HG03378 (cell line): Measurements from ENCODE around the gene RASL10B.
"Not testable (repeated sequence)": the region's sequence is repeated elsewhere in the genome, so short reads cannot be mapped to it uniquely, and the experiment has no call there.

Experiments used
- ATAC-seq: cut with Tn5 transposase; IDR thresholded peaks from one replicate; pipeline ENCODE4 v1.9.1; 2021; ENCODE audit warnings: mild to moderate bottlenecking, moderate library complexity; ENCODE audit not compliant: unreplicated experiment

Gene RASL10B, protein sequence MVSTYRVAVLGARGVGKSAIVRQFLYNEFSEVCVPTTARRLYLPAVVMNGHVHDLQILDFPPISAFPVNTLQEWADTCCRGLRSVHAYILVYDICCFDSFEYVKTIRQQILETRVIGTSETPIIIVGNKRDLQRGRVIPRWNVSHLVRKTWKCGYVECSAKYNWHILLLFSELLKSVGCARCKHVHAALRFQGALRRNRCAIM

DNA sequence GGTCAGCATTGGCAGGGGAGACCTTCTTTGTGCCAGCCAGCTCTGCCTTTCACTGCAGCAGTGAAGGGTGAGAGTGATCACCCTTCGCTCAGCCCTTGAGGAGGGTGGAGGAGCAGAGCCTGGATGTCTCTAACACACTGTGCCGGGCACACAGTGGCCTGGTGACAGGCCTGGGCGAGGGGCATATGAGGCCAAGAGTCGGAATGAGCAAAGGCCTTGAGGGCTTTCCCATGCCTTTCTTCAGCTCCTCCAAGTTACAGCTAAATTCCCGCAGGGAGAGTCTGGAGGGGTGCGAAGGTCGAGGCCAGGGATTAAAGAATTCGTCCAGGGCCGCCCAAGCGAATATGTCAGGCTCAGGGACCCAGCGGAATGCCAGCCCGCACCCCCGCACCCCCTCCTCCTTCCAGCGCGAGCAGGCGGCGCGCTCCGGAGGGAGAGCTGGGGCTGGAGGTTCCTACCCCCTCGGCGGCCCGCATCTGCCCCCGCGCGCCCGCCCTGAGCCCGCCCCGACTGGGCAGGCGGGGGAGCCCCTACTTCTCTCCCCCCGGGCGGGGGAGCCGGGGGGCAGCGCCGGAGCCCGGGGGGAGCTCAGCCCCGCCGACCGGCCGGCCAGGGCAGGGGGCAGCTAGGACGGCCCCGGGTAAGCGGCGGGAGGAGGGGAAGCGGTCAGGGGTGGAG lies at the start of gene RASL10B:
RASL10B (plus strand) TSS at position 401 of the 678 bp plus-strand sequence. CDS start 3,546 bp downstream, outside the sequence.
- ATAC-seq = no peak

DNA sequence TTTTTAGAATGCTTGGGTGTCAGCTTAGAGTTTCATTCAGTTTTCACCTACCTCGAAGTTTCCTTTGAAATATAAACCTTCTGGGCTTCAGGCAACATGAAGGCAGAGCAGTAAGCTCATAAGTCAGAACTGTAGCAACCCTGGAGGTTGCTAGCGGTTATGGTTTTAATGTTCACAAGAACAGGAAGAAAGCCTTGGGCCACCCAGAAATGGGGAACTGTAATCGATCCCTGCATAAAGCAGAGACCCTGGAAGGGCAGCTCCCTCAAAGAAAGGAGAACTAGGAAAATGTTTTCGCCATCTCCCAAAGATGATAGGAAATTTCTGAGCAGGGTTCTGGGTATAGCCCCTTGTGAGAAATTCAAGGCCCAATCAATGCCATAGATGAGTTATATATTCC lies 47.8 kb upstream of the RASL10B start:
- no peak for ATAC-seq

DNA sequence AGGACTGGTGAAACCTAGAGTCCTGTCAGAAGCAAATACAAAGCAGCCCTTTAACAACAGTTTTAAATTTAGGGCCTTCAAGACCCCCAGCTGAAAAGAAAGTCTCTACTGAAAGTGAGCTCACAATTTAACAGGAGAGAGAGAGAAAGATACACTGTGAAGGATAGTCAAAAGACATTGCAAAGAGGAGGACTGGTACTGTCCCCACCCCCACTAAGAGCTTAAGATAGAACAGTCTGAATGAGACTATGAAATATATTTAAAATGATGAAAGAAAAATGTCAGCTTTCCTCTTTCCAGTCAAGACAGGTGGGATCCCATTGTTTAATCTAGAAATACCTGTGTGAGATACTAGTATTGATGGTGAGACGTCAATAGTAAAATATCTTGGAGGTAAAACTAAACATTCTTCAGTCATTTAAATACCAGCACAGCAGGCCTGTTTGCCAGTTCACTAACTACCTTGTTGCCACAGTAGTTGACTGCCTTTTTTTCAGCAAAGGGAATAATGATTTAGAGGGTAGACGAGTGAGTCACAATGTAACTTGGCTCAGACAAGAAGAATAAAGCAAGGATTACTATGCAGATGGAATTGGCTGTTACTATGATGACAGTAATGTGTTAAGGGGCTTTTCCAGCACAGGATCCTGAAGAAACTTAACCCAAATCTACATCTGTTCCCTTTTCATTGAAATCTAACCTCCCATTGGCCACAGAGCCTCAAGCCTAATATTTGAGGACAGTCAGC lies 47.2 kb upstream of the RASL10B start:
- no peak for ATAC-seq

DNA sequence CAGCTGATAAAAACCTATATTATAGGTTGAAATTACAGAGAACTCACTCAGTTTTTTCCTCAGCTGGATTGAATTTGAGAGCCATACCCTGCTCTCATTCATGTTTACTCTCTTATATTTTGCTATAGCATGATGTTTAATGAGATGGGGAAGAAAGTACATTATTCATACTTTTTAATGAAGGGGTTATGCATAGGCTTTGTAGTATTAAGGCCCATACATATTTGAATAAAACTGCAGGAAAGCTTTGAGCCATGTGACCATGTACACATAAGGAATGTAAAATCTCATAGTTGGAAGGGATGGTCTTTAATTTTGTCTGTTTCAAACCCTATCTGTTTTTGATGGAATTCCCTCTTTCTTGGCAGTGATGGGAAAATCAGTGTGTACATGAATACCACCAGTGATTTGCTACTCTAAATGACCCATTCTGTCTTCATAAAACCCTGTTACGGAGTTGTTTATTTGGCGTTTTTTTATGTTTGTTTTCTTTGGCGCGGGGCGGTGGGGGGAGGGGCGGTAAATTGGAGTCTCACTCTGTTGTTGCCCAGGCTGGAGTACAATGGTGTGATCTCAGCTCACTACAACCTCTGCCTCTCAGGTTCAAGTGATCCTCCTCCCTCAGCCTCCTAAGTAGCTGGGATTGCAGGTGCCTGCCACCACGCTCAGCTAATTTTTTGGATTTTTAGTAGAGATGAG lies 38.8 kb upstream of the RASL10B start:
- no peak for ATAC-seq

DNA sequence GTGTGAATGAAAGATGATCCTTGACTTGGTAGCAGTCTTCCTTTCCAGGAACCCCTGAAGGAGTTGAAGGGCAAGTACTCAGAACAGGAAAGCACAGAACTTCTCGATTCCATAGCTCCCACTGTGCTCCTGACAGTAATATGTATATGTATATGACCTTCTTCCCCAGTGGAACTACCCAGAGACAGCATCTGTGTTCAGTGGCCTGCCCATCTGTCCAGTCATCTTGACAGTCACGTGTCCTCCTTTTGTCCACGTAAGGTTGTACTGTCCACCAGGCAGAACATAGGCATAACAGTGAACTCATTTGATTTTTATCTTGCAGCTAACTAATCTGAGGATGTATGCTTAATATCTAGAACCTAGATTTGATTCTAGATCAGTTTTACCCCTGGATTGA lies 37.8 kb upstream of the RASL10B start:
- ATAC-seq = no peak

DNA sequence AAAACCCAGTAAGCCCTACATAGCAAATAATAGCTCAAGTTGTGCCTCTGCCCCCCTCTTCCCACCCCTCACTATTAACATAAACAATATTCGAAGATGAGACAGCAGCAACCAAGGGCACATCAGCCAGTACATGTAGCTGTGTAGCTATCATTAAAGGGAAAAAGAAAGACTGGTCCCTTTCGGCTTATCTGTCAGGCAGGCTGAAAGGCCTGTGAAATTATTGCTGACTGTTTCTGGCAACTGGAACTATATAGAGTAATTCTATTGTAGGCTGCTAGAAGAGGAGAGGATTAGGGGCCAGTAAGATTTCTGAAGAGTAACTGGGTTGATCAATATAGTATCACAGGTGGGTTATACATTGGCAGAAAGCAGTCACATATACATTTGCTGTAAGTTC lies 36.5 kb upstream of the RASL10B start:
- ATAC-seq = no peak

DNA sequence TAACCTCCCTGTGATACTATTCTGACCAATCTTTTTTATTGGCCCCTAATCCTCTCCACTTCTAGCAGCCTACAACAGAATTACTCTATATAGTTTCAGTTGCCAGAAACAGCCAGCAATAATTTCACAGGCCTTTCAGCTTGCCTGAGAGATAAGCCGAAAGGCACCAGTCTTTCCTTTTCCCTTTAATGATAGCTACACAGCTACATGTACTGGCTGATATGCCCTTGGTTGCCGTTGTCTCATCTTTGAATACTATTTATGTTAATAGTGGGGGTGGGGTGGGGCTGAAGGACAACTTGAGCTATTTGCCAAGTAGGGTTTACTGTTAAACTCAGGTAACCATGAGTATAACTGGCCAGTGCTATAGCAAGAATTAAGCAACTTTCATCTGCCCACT lies 35.8 kb upstream of the RASL10B start:
- no peak for ATAC-seq

DNA sequence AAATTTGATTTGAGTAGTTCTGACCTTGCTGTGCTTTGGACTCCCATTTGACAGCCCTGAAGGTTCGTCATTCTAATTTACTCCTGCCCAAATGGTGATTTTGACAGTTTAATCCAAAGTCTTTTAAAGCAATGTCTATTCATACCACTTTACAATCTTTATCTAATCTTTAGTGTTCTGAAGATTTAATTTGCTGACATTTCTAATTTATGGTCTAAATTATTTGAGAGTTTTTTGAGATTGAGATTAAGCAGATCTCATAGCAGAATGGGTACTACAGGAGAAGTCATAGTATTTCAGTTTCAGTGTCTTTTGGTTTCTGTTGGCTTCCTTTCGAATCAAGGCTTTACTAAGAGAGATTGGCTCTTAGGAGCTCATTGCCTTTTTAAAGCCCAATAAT lies 32.6 kb upstream of the RASL10B start:
- ATAC-seq = no peak

DNA sequence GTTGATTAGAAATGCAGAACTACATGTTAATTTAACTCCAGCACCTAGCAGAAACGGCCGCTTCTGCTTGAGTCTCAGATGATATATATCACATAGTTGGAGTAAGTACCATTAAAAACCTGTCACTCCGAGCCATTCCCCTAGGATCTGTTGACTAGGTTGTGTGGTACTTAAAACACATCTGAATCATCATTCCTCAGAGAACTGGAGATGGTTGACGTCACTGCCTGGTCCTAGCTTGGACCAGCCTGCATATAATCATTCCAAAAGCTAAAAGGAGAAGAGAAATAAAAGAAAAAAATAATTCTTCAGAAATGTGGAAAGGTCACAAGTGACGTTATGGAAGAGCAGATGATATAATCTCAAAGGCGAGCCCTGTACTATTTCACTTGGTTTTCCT lies 31.3 kb upstream of the RASL10B start:
- ATAC-seq = no peak

DNA sequence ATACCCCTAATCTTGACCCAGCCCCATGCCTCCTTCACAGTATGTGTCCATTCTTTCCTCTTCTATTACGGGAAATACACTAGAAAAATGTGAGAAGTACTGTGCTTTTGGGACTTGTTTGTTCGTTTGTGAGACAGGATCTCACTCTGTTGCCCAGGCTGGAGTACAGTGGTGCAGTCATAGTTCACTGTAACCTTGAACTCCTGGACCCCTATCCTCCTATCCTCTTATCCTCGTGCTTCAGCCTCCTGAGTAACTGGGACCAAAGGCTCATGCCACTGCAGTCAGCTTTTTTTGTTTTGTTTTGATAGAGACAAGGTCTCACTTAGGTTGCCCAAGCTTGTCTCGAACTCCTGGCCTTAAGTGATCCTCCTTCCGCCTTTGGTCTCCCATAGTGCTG lies 29.9 kb upstream of the RASL10B start:
- no peak for ATAC-seq

DNA sequence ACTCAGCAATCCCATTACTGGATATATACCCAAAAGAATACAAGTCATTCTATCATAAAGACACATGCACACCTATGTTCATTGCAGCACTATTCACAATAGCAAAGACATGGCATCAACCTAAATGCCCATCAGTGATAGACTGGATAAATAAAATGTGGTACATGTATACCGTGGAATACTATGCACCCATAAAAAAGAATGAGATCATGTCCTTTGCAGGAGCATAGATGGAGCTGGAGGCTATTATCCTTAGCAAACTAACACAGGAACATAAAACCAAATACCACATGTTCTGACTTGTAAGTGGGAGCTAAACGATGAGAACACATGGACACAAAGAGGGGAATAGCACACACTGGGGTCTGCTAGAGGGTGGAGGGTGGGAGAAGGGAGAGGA lies 28.1 kb upstream of the RASL10B start:
- not testable (repeated sequence) for ATAC-seq

DNA sequence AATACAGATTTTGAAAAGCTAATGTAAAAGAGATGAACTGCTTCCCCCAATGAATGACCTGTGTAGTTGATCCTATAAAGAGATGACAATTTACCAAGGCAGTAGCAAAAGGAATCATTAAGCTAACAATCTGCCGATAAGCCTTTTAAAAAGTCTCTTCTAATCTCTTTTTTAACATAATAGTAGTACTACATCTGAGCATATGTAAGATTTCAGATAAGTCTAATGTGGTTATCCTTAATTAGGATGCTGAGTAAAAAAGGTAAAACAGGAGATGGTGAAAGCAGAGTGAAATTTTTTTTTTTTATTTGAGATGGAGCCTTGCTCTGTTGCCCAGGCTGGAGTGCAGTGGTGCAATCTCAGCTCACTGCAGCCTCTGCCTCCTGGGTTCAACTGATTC lies 26.2 kb upstream of the RASL10B start:
- no peak for ATAC-seq

DNA sequence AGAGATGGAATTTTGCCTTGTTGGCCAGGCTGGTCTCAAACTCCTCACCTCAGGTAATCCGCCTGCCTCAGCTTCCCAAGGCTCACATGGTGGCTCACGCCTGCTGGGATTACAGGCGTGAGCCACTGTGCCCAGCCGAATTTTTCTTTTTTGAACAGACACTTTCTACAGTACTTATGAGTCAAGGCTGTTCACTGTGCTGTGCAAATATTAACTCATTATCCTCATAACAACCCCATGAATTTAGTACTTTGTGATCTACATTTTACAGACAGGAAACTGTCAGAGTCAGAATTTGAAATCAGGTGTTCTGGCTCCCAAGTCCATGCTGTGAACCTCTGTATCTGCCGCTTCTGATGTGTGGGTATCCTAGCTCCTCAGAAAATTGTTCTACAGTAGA lies 25.7 kb upstream of the RASL10B start:
- ATAC-seq = no peak

DNA sequence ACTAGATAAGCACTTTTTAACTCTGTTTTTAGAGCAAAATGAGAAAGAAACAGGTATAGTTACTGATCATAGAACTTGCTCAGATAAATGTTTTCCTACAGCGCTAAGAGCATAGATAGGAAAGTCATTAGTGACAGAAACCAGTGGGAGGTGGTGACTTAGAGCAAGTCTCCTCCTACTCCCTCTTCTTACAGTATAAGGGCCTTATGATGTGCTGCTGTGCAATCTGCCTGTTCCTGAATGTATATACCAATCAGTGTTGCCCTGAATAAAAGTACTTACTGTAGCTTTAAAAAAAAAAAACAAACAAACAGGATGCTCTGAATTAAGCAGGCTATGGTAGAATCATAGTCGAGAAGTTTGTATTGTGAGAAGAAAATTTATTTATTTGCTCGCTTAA lies 23.3 kb upstream of the RASL10B start:
- no peak for ATAC-seq

DNA sequence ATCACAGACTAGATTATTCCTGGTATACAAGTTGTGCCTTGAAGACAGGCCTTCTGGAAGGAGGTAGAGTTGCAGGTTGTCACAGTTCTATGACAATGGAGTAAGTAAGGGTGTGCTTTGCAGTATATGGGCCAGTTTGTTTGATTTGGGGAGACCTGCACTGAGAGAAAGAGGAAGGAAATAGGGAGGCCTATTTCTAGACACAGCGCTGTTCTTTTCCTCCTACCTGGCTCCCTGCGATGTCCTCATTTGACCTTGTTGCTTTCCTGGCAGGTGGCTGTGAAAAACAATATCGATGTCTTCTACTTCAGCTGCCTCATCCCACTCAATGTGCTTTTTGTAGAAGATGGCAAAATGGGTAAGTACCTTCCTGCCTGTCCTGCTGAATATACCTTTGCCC lies 22.5 kb upstream of the RASL10B start:
- ATAC-seq = no peak

DNA sequence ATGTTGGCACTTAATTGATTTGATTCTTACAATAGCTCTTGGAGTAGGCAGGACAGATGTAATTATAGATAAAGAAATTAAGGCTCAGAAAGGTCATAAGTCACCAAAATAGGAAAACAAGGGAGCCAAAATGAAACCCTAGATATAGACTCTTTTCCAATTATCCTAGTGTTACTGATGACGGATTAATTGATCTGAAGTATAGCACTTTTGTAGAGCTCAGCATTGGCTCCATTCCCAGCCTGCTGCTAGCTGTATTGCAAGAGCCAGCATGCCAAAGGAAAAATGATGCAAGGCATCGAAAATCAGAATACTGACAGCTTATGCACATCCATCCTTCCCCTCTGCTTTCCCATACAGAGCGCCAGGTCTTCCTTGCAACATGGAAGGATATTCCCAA lies 21.6 kb upstream of the RASL10B start:
- no peak for ATAC-seq

DNA sequence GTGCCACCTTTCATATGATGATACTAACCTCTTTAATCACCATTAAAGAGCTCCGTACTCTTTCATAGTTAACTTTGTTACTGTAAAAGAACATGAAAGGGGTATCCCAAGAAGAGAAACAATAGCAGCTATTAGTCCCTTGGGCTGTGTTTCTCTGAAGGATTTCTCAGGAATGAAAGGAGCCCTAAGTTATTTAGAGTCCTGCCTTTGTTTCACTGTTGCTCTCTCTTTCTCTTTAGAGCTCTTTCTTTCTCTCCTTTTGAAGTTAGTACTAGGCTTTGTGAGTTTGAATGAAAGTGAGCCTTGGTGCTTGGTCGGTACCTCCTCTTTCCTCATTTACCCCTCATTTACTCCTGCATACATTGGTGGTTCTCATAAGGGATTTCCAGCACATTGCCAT lies 20.5 kb upstream of the RASL10B start:
- no peak for ATAC-seq

DNA sequence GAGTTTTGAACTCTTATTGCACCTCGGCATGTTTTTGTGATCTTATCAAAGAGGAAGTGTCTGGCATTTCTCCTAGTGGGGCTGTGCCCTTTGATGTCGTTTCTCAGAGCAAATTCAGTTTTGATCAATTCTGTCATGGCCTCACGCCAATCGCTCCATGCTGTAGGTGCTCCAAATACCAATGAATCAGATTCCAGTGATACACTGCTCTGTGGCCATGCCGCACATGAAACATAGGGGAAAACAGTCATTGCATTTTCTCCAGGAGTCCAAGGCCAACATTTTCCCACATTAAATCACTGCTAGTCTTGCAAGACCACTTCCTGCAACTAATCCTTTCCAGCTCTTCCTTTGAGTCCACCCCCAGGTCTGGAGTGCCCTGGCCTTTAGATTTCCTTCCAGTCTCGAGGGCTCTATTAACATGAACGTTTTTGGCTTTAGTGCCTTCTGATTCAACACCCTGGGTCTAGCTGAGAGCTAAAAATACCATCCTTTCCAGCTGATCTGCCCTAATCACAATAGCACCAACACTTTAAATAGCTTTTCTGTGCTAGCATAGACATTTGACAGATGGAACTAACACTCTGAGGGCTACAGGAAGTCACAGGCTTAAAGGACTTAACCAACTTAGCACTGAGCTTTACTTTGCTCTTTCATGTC lies 18.2 kb upstream of the RASL10B start:
- no peak for ATAC-seq

DNA sequence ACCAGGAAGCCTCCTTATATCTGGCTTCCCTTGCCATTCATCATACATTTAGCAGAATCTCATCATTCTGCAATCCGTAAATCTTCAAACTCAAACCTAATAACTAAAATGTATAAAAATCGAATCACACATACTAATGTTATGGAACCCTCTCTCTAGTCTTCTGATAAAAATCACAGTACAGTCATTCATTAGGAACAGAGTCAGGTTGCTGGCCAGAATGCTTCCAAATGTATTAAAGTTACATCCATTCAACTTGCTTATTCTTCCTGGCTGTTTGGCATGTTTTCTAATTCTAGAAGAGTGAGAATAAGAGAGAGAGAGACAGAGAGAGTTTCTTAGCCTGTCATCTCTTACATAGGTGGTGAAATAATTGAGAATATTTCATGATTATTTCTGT lies 16.5 kb upstream of the RASL10B start:
- ATAC-seq = no peak

DNA sequence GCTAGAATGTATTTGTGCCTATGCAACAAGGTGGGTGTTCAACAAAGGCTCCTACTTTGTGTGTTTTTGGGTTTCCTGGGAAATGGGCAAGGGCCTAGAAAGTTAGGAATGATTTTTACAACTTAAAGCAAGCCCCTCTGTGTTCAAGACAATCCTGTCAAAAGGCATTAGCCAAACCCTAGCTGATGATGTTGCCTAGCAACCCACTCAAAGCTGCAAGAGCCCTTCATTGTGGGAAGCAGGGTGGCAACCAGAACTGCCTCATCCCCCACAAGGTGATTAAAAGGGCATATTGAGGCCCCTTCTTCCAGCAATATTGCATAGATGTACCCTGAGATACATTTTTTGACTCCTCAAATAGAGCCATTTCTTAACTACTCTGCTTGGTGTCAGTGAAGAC lies 16.0 kb upstream of the RASL10B start:
- ATAC-seq = no peak

DNA sequence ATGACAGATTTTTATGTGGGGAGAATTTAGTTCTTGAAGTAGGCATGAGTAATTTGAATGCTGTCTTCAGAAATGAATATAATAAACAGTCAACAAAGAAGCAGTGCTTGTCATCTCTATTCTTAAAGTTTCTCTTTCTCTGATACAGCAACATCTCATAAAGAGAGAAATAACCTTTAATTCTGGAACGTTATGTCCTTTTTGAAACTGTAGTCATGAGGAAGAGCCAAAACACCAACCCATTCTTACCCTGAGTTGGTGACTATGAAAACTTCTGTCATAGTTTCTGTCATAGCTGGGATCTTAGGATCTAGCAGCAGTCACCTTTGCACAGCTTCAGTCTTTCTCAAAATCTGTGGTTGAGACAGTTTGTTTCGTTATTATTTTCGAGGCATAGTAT lies 15.3 kb upstream of the RASL10B start:
- no peak for ATAC-seq
